ENCODE results near the gene UROC1.

- TF ChIP-seq CTCF (conservative IDR thresholded peaks at IDR 0.05) = no peak
- no peak for TF ChIP-seq EZH2 (IDR thresholded peaks at IDR 0.05; ENCODE audit: low read depth)
Measured at GRCh38 chr3:126507886-126508285, 9.7 kb downstream of the UROC1 start.

Measured in PC-9 (cell line).